Neuronal stem cell (in vitro differentiated cells): Measurements from ENCODE around the gene USP44.

ENCODE experiments used
- DNase-seq: peaks from one replicate; pipeline ENCODE4 v3.0.0-alpha.2; 2013; ENCODE audit warnings: low spot score
- H2AFZ ChIP-seq: one replicate; pipeline ENCODE4 v1.6.1; 2013; ENCODE audit warnings: mild to moderate bottlenecking, low read length, inconsistent platforms
- H2AK5ac ChIP-seq: 2 replicates; pipeline ENCODE4 v1.6.1; 2013; ENCODE audit warnings: low read depth, mild to moderate bottlenecking, inconsistent platforms, low read length, moderate library complexity, mixed read lengths
- H2BK120ac ChIP-seq: 2 replicates; pipeline ENCODE4 v1.6.1; 2013; ENCODE audit warnings: low read depth, mild to moderate bottlenecking, inconsistent platforms, low read length, moderate library complexity, mixed read lengths
- H2BK12ac ChIP-seq: one replicate; pipeline ENCODE4 v1.6.1; 2013; ENCODE audit warnings: low read length, inconsistent platforms
- H2BK15ac ChIP-seq: 2 replicates; pipeline ENCODE4 v1.6.1; 2013; ENCODE audit warnings: mild to moderate bottlenecking, low read length, inconsistent platforms, mixed read lengths
- H2BK5ac ChIP-seq: one replicate; pipeline ENCODE4 v1.6.1; 2013; ENCODE audit warnings: inconsistent platforms, mild to moderate bottlenecking, low read length, moderate library complexity
- H3K14ac ChIP-seq: one replicate; pipeline ENCODE4 v1.6.1; 2013; ENCODE audit warnings: low read length, inconsistent platforms
- H3K18ac ChIP-seq: 2 replicates; pipeline ENCODE4 v1.6.1; 2013; ENCODE audit warnings: low read length, inconsistent platforms
- H3K23ac ChIP-seq: 2 replicates; pipeline ENCODE4 v1.6.1; 2013; ENCODE audit warnings: low read depth, mild to moderate bottlenecking, mixed read lengths, low read length, inconsistent platforms; ENCODE audit not compliant: poor library complexity
- H3K27ac ChIP-seq: replicated peaks from 3 replicates; pipeline ENCODE4 v1.5.1; 2013; ENCODE audit warnings: low read length, inconsistent platforms
- H3K27me3 ChIP-seq, 3 experiments: 2 replicates each; pipeline ENCODE4 v1.6.1; 2013; ENCODE audit warnings: low read length in 3 of 3, mild to moderate bottlenecking in 2 of 3, inconsistent platforms in 1 of 3, low read depth in 1 of 3, mixed read lengths in 1 of 3, moderate library complexity in 1 of 3; ENCODE audit not compliant: control insufficient read depth in 3 of 3, insufficient read depth in 3 of 3
- H3K36me3 ChIP-seq, 2 donors: replicated peaks in 1 of 2; 2 replicates each; pipeline ENCODE4 v1.6.1; 2013; ENCODE audit warnings: low read length in 2 of 2; ENCODE audit not compliant: control insufficient read depth in 2 of 2, insufficient read depth in 2 of 2
- H3K4ac ChIP-seq: 2 replicates; pipeline ENCODE4 v1.6.1; 2013; ENCODE audit warnings: inconsistent platforms, mild to moderate bottlenecking, low read length, moderate library complexity
- H3K4me1 ChIP-seq, 2 donors: 1 replicate in 1 of 2; 2 replicates in 1 of 2; pipeline ENCODE4 v1.6.1; 2013; ENCODE audit warnings: low read length in 2 of 2, low read depth in 1 of 2; ENCODE audit not compliant: control insufficient read depth in 2 of 2, insufficient read depth in 1 of 2
- H3K4me2 ChIP-seq: one replicate; pipeline ENCODE4 v1.6.1; 2013; ENCODE audit warnings: mild to moderate bottlenecking, low read length, inconsistent platforms; ENCODE audit not compliant: insufficient read depth, poor library complexity, severe bottlenecking
- H3K4me3 ChIP-seq, 2 donors: 2 replicates each; pipeline ENCODE4 v1.5.1; 2013; ENCODE audit warnings: low read length in 2 of 2, mild to moderate bottlenecking in 2 of 2, inconsistent platforms in 1 of 2, moderate library complexity in 1 of 2
- H3K79me1 ChIP-seq: one replicate; pipeline ENCODE4 v1.6.1; 2013; ENCODE audit warnings: low read depth, mild to moderate bottlenecking, inconsistent platforms, low read length, moderate library complexity
- H3K9ac ChIP-seq: one replicate; pipeline ENCODE4 v1.6.1; 2013; ENCODE audit warnings: mild to moderate bottlenecking, low read depth, low read length, inconsistent platforms; ENCODE audit not compliant: poor library complexity
- H3K9me3 ChIP-seq, 2 donors: replicated peaks in 1 of 2; 2 replicates each; pipeline versions ENCODE3 to v1.6.1; 2013; ENCODE audit warnings: low read length in 2 of 2, mild to moderate bottlenecking in 2 of 2, inconsistent platforms in 1 of 2, low read depth in 1 of 2, mixed read lengths in 1 of 2, moderate library complexity in 1 of 2; ENCODE audit not compliant: control insufficient read depth in 2 of 2, insufficient read depth in 1 of 2
- H4K8ac ChIP-seq: one replicate; pipeline ENCODE4 v1.6.1; 2013; ENCODE audit warnings: low read depth, mild to moderate bottlenecking, inconsistent platforms, low read length, moderate library complexity
- H4K91ac ChIP-seq: one replicate; pipeline ENCODE4 v1.6.1; 2013; ENCODE audit warnings: low read length, low read depth, mild to moderate bottlenecking, inconsistent platforms; ENCODE audit not compliant: poor library complexity
- WGBS, 2 donors: extraction: QIAGEN DNeasy Blood & Tissue Kit; methylation state at CpG; one replicate each; pipeline ENCODE4 v1.1.7; 2013; ENCODE audit warnings: missing lambda C conversion rate in 2 of 2, mixed read lengths in 1 of 2; ENCODE audit not compliant: insufficient read length in 2 of 2, insufficient replicate concordance in 1 of 2; ENCODE audit errors: extremely low coverage in 2 of 2; 5-methylcytosine and 5-hydroxymethylcytosine counted together

USP44 gene

GRCh38 chr12:95498968-95499367 is 52.3 kb downstream of the USP44 start:
- no peak overlapping the region for H2BK120ac ChIP-seq
- no peak overlapping the region for H3K23ac ChIP-seq
- no peak overlapping the region for H2AK5ac ChIP-seq
- no peak overlapping the region for H3K4me3 ChIP-seq
- WGBS, 2 donors = no CpG with 5 or more reads among the region's 5 CpGs
- no peak overlapping the region for H2BK15ac ChIP-seq
- no peak overlapping the region for H3K18ac ChIP-seq
- no peak overlapping the region for H4K91ac ChIP-seq
- no peak overlapping the region for H3K27ac ChIP-seq
- H2AFZ ChIP-seq = no peak overlapping the region
- H4K8ac ChIP-seq = no peak overlapping the region
- H3K9ac ChIP-seq = no peak overlapping the region
- H3K27me3 ChIP-seq = no peaks in the 10 kb centered on the region
- H2BK5ac ChIP-seq = no peak overlapping the region
- H3K4me1 ChIP-seq = no peaks in the 10 kb centered on the region
- H3K4me2 ChIP-seq = no peak overlapping the region
- H3K36me3 ChIP-seq = peaks cover 11 to 98% of the 10 kb centered on the region in 2 donors
- DNase-seq = no peak
- no peak overlapping the region for H3K14ac ChIP-seq
- peaks cover 3 to 14% of the 10 kb centered on the region in 2 donors for H3K9me3 ChIP-seq
- no peak overlapping the region for H2BK12ac ChIP-seq
- H3K4ac ChIP-seq = no peak overlapping the region
- H3K79me1 ChIP-seq = no peaks in the 10 kb centered on the region

GRCh38 chr12:95497031-95497430 is 54.2 kb downstream of the USP44 start:
- Histone ChIP-seq H3K23ac (no peak overlapping the region), H3K4me3 (no peak overlapping the region), H4K91ac (no peak overlapping the region), H3K9ac (no peak overlapping the region), H3K36me3 (peaks cover 10 to 97% of the 10 kb centered on the region in 2 donors), H3K4me2 (no peak overlapping the region), H4K8ac (no peak overlapping the region), H3K79me1 (no peaks in the 10 kb centered on the region), H2BK15ac (no peak overlapping the region), H2BK12ac (no peak overlapping the region), H3K4ac (no peak overlapping the region), H3K27me3 (no peaks in the 10 kb centered on the region), H3K9me3 (peaks cover 3 to 14% of the 10 kb centered on the region in 2 donors), H2AK5ac (no peak overlapping the region), H3K14ac (no peak overlapping the region), H3K18ac (no peak overlapping the region), H3K27ac (no peak overlapping the region), H3K4me1 (no peaks in the 10 kb centered on the region), H2AFZ (no peak overlapping the region), H2BK120ac (no peak overlapping the region), H2BK5ac (no peak overlapping the region)
- no peak for DNase-seq
- no CpG with 5 or more reads among the region's 4 CpGs for WGBS, 2 donors

- Histone ChIP-seq H3K4me2 (no peak overlapping the region), H3K14ac (no peak overlapping the region), H2AK5ac (no peak overlapping the region), H3K4me1 (no peaks in the 10 kb centered on the region), H4K8ac (no peak overlapping the region), H3K18ac (no peak overlapping the region), H3K36me3 (peaks cover 10 to 97% of the 10 kb centered on the region in 2 donors), H3K9ac (no peak overlapping the region), H2AFZ (no peak overlapping the region), H3K9me3 (peaks cover 3 to 14% of the 10 kb centered on the region in 2 donors), H3K4ac (no peak overlapping the region), H3K27ac (no peak overlapping the region), H3K27me3 (no peaks in the 10 kb centered on the region), H3K79me1 (peaks cover 2% of the 10 kb centered on the region), H2BK15ac (no peak overlapping the region), H4K91ac (no peak overlapping the region), H3K4me3 (no peak overlapping the region), H2BK12ac (no peak overlapping the region), H3K23ac (no peak overlapping the region), H2BK5ac (no peak overlapping the region), H2BK120ac (no peak overlapping the region)
- no CpG with 5 or more reads among the region's 1 CpG for WGBS, 2 donors
- no peak for DNase-seq
Measured at GRCh38 chr12:95495433-95495832, 55.8 kb downstream of the USP44 start.

DNA sequence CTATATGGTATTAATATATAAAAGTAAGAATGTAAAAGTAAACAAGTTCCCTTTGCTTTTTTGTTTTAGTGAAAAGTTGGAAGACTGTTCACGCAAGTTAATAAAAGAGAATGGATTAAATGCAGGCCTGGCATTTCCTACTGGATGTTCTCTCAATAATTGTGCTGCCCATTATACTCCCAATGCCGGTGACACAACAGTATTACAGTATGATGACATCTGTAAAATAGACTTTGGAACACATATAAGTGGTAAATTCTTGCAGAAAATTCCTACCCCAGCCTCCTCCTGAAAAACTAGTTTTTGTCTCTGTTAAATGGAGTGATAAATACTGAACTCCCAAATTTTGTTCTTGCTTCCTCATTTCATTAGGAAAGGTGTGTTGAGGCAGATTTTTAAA is 56.4 kb downstream of the USP44 start:
- Histone ChIP-seq H3K18ac (no peak overlapping the region), H3K4me3 (no peak overlapping the region), H4K8ac (no peak overlapping the region), H3K4ac (no peak overlapping the region), H2BK12ac (no peak overlapping the region), H3K36me3 (peaks cover 10 to 97% of the 10 kb centered on the region in 2 donors), H3K27ac (no peak overlapping the region), H3K9ac (no peak overlapping the region), H4K91ac (no peak overlapping the region), H3K9me3 (peaks cover 3 to 14% of the 10 kb centered on the region in 2 donors), H2AFZ (no peak overlapping the region), H3K79me1 (peaks cover 2% of the 10 kb centered on the region), H2BK5ac (no peak overlapping the region), H3K4me1 (no peaks in the 10 kb centered on the region), H2AK5ac (no peak overlapping the region), H3K27me3 (no peaks in the 10 kb centered on the region), H3K4me2 (no peak overlapping the region), H2BK120ac (no peak overlapping the region), H3K14ac (no peak overlapping the region), H2BK15ac (no peak overlapping the region), H3K23ac (no peak overlapping the region)
- no peak for DNase-seq
- no CpG with 5 or more reads among the region's 2 CpGs for WGBS, 2 donors
